Activated naive CD4-positive, alpha-beta T cell treated with anti-CD3 and anti-CD28 coated beads, Interleukin-2, amount 50 U/mL, for 24 hours (primary cell): Measurements from ENCODE around the gene STRIP1.

Experiments
- H3K27ac Mint-ChIP-seq: one replicate; pipeline ENCODE4 v1.8.0; 2021; ENCODE audit warnings: mild to moderate bottlenecking, mixed read lengths
- H3K27me3 Mint-ChIP-seq: one replicate; pipeline ENCODE4 v1.8.0; 2021; ENCODE audit warnings: mixed read lengths
- H3K36me3 Mint-ChIP-seq: one replicate; pipeline ENCODE4 v1.8.0; 2021; ENCODE audit warnings: mixed read lengths
- H3K4me1 Mint-ChIP-seq: one replicate; pipeline ENCODE4 v1.8.0; 2021; ENCODE audit warnings: mixed read lengths
- H3K4me3 Mint-ChIP-seq: one replicate; pipeline ENCODE4 v1.8.0; 2021; ENCODE audit warnings: mild to moderate bottlenecking, mixed read lengths
- H3K9me3 Mint-ChIP-seq: one replicate; pipeline ENCODE4 v1.8.0; 2021; ENCODE audit warnings: mixed read lengths

STRIP1 gene, protein sequence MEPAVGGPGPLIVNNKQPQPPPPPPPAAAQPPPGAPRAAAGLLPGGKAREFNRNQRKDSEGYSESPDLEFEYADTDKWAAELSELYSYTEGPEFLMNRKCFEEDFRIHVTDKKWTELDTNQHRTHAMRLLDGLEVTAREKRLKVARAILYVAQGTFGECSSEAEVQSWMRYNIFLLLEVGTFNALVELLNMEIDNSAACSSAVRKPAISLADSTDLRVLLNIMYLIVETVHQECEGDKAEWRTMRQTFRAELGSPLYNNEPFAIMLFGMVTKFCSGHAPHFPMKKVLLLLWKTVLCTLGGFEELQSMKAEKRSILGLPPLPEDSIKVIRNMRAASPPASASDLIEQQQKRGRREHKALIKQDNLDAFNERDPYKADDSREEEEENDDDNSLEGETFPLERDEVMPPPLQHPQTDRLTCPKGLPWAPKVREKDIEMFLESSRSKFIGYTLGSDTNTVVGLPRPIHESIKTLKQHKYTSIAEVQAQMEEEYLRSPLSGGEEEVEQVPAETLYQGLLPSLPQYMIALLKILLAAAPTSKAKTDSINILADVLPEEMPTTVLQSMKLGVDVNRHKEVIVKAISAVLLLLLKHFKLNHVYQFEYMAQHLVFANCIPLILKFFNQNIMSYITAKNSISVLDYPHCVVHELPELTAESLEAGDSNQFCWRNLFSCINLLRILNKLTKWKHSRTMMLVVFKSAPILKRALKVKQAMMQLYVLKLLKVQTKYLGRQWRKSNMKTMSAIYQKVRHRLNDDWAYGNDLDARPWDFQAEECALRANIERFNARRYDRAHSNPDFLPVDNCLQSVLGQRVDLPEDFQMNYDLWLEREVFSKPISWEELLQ

DNA sequence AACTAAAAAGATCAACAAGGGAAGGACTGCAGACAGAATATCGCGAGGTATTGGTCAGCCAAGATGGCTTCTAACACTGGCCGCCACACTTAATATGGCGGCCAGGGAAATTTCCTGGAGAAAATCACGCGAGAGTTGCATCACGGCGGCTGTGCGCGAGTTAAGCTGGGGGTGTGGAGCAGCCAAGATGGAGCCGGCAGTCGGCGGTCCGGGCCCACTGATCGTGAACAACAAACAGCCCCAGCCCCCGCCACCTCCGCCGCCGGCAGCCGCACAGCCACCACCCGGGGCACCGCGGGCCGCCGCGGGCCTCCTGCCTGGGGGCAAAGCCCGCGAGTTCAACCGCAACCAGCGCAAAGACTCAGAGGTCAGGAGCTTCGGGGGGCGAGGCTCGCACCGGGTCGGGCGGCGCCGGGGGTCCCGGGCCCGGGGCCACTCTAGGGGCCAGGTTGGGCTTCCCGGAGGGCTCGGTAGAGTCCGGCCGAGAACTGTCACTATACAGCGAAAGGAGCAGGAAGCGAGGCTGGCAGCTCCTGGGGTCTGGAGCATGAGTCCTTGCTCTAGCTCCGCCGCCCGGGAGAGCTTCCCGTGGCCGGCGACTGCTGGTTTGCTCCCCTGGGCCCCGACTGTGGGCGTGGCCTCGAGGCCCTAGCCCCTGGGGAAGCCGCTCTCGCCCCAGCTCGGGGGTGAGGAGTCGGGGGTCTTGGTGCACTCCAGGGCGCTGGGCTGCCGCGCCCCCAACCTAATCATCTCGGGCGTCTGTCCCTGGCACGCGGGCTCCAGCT, at the start of gene STRIP1:
TSS of gene STRIP1 (plus strand) at position 174 of the 785 bp plus-strand sequence. CDS start at position 188, 14 bp downstream.
- peaks cover 63% of the 10 kb centered on the region for H3K4me1 Mint-ChIP-seq
- no peaks in the 10 kb centered on the region for H3K9me3 Mint-ChIP-seq

DNA sequence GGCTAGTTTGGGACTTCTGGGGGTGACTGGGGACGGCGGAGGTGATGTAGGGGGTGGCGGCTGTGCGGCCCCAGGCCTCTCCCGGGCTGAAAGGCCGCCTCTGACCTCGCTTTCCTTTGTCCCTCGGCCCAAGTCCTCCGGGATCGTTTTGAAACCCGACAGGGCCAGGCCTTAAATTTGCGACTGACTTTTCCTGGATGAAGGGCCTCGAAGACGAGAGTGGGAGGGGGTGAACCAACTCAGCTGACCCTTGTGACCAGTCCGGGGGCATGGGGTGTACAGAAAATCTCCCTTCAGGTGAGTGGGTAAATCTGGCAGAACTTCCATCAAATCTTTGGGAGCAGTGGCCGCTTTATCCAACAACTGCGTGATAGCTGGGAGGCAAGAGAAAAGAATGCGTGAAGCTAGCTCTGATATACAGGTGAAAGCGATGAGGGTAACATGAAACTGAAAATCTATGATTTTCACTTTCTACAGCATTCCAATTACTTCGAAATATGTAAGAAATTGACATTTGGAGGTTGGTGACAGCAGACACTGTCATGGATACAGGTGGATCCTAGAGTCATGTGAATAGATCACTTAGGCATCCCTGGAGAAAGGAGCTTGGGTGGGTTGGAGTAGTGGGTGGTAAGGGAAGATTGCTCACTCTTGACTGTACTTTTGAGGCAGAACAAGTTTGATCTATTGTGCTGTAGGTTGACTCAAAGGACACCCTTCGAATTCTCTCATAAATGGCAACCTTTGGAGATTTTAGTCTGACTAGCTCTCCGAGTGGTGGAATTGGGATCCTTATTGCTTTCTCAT, 49.0 kb upstream of the STRIP1 start:
- Mint-ChIP-seq H3K9me3 (no peaks in the 10 kb centered on the region), H3K4me1 (peaks cover 50% of the 10 kb centered on the region), H3K36me3 (peaks cover 1% of the 10 kb centered on the region), H3K27ac (peak overlapping the region; percentile 98), H3K4me3 (peak overlapping the region; percentile 99), H3K27me3 (no peaks in the 10 kb centered on the region)

More for the DNA sequence above, at the start of gene STRIP1:
- H3K4me3 Mint-ChIP-seq, result peak within 1 kb of the TSS; percentile 96
- H3K27me3 Mint-ChIP-seq, result no peaks in the 10 kb centered on the region
- peak within 1 kb of the TSS; percentile 96 for H3K27ac Mint-ChIP-seq
- H3K36me3 Mint-ChIP-seq, result peaks cover 2% of the 10 kb centered on the region

- Mint-ChIP-seq H3K4me1 (peaks cover 54% of the 10 kb centered on the region), H3K36me3 (peaks cover 1% of the 10 kb centered on the region)
Measured at GRCh38 chr1:109986054-109986444, 48.4 kb upstream of the STRIP1 start.

DNA sequence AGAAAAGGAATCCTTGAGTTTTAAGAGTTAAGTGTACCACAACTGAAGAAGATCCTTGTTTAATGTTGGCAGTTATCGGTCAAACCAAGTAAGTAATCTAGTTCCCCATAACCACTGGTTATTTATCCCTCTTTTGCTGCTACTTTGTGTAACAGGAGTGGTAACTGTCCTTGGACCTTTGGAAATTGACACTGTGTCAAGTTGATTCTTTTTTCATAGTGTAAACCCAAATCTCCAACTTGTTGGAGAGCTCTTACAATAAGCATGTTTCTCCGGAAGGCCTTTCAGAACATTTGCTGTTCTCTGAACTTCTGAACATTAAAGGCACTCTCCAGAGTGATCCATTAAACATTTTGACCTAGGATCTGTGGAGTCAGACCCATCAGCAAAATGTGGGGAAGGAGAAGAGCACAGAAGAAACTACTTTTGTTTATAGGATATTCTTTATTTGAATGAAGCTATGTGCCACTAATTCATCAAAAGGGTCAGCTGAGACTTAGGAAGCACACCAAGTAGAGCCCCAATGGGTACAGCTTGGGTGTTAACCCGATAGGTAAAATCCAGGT, 46.0 kb upstream of the STRIP1 start:
- Mint-ChIP-seq H3K4me3 (no peak overlapping the region), H3K27me3 (no peaks in the 10 kb centered on the region), H3K36me3 (peaks cover 4% of the 10 kb centered on the region), H3K4me1 (peaks cover 68% of the 10 kb centered on the region), H3K9me3 (no peaks in the 10 kb centered on the region), H3K27ac (no peak overlapping the region)

More at GRCh38 chr1:109986054-109986444, 48.4 kb upstream of the STRIP1 start:
- H3K27me3 Mint-ChIP-seq, result no peaks in the 10 kb centered on the region
- H3K4me3 Mint-ChIP-seq, result peak overlapping the region; percentile 99
- H3K27ac Mint-ChIP-seq, result peak overlapping the region; percentile 98
- H3K9me3 Mint-ChIP-seq, result no peaks in the 10 kb centered on the region

DNA sequence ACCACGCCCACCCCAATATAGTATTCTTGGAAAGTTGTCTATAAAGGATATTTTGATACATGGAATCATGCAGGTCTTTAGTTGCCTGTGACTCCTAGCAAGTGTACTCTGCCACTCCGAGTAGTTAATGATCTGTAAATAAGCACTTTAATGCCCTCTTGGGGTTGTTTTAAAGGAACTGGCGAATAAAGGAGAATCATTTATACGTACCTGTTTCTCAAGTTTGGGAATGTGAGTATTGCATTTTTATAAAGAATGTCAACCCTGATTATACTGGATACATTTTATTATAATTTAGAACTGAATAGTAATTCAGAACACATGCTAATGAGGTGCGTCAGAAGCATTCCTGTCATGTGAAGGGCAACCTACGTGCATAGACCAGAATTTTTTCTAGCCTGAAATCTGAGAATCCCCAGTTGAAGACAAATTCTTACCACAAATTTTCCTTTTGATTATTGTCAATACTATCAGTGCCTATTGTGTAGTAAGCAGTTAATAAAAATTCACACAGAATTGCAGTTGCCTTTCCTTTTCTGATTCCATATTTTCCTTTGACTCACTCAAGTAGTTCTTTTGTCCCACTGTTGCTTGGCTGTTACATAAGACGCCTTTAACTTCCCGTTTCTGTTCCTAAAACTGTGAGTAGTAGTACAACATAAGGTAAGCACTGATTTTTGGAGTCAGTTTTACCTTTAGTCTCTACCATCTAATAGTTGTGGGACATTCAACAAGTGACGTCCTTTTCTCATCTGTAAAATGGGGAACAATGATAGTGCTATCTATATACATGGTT, 44.7 kb upstream of the STRIP1 start:
- Mint-ChIP-seq H3K4me1 (peaks cover 67% of the 10 kb centered on the region), H3K9me3 (no peaks in the 10 kb centered on the region), H3K27me3 (no peaks in the 10 kb centered on the region), H3K4me3 (no peak overlapping the region), H3K27ac (no peak overlapping the region), H3K36me3 (peaks cover 4% of the 10 kb centered on the region)

- H3K4me1 Mint-ChIP-seq, result peaks cover 66% of the 10 kb centered on the region
- H3K36me3 Mint-ChIP-seq, result peaks cover 4% of the 10 kb centered on the region
- no peak overlapping the region for H3K27ac Mint-ChIP-seq
- H3K9me3 Mint-ChIP-seq, result no peaks in the 10 kb centered on the region
- H3K4me3 Mint-ChIP-seq, result no peak overlapping the region
- no peaks in the 10 kb centered on the region for H3K27me3 Mint-ChIP-seq
Measured at GRCh38 chr1:109990302-109990653, 44.1 kb upstream of the STRIP1 start.

- H3K9me3 Mint-ChIP-seq, result no peaks in the 10 kb centered on the region
- H3K4me1 Mint-ChIP-seq, result peaks cover 62% of the 10 kb centered on the region
- H3K36me3 Mint-ChIP-seq, result peaks cover 4% of the 10 kb centered on the region
- no peak overlapping the region for H3K4me3 Mint-ChIP-seq
- no peaks in the 10 kb centered on the region for H3K27me3 Mint-ChIP-seq
- no peak overlapping the region for H3K27ac Mint-ChIP-seq
Measured at GRCh38 chr1:109991400-109991925, 43.0 kb upstream of the STRIP1 start.

GRCh38 chr1:109993885-109994284, 40.5 kb upstream of the STRIP1 start:
- Mint-ChIP-seq H3K4me1 (peaks cover 49% of the 10 kb centered on the region), H3K27ac (no peak overlapping the region), H3K27me3 (no peaks in the 10 kb centered on the region), H3K9me3 (no peaks in the 10 kb centered on the region), H3K36me3 (peaks cover 4% of the 10 kb centered on the region), H3K4me3 (no peak overlapping the region)

DNA sequence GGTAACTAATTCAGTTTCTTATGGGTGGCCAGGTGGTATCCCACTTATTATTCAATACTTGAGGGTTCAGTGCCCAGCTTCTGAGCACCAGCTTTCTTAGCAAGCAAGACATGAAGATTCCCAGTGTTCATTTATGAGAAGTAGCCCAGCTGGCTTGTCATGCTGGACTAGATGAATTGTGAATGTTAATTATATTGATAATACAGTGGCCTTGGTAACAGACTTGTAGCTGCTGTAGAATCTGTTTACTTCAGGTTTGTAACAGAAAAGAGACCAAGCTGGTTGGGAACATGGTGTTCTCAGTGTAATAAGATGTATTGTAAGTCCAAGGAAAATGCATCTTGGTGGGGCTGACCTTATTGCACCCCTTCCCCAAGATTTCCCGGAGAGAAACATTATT, 39.8 kb upstream of the STRIP1 start:
- H3K4me1 Mint-ChIP-seq, result peaks cover 43% of the 10 kb centered on the region
- H3K27me3 Mint-ChIP-seq, result no peaks in the 10 kb centered on the region
- H3K4me3 Mint-ChIP-seq, result no peak overlapping the region
- H3K36me3 Mint-ChIP-seq, result peaks cover 4% of the 10 kb centered on the region
- no peaks in the 10 kb centered on the region for H3K9me3 Mint-ChIP-seq
- H3K27ac Mint-ChIP-seq, result no peak overlapping the region

- Mint-ChIP-seq H3K9me3 (no peaks in the 10 kb centered on the region), H3K27me3 (no peaks in the 10 kb centered on the region), H3K4me3 (no peak overlapping the region)
Measured at GRCh38 chr1:109995536-109995935, 38.9 kb upstream of the STRIP1 start.

GRCh38 chr1:109996476-109996875, 37.9 kb upstream of the STRIP1 start:
- no peaks in the 10 kb centered on the region for H3K9me3 Mint-ChIP-seq
- no peaks in the 10 kb centered on the region for H3K27me3 Mint-ChIP-seq
- H3K36me3 Mint-ChIP-seq, result peaks cover 4% of the 10 kb centered on the region
- no peak overlapping the region for H3K4me3 Mint-ChIP-seq
- peaks cover 29% of the 10 kb centered on the region for H3K4me1 Mint-ChIP-seq
- no peak overlapping the region for H3K27ac Mint-ChIP-seq

More at GRCh38 chr1:109995536-109995935, 38.9 kb upstream of the STRIP1 start:
- Mint-ChIP-seq H3K4me1 (peaks cover 37% of the 10 kb centered on the region), H3K27ac (no peak overlapping the region), H3K36me3 (peaks cover 4% of the 10 kb centered on the region)

DNA sequence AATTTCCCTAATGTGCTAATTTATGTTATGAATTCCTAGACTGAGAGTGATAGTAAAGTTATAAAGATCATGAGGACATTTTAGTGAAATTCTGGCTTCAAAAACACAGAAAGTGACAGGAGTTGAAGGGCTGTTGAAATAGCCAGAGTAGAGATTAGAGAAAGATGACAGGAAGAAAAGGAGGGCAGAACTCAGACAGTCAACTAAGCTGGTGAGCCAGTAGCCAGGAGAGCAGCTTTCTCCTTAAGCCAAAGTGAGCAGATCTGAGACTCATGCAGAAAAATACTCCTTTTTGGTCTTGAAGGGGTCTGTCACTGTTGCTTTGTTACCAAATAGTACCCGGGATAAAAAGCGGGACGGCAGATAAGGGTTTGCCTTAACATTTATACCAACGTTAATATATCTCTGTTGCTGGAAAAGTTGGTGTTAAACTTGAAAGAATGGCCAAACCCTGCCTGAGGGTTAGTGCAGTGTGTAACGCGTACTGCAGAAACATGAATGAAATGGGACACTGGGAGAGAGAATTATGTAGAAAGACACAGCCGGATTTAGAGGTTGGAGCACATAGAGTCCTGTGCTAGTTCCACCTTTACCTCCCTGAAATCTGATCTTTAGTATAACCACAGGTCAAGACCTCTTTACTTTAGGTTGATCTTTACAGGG, 37.1 kb upstream of the STRIP1 start:
- H3K4me1 Mint-ChIP-seq, result peaks cover 27% of the 10 kb centered on the region
- H3K27ac Mint-ChIP-seq, result no peak overlapping the region
- H3K36me3 Mint-ChIP-seq, result peaks cover 2% of the 10 kb centered on the region
- no peaks in the 10 kb centered on the region for H3K27me3 Mint-ChIP-seq
- H3K4me3 Mint-ChIP-seq, result no peak overlapping the region
- no peaks in the 10 kb centered on the region for H3K9me3 Mint-ChIP-seq

DNA sequence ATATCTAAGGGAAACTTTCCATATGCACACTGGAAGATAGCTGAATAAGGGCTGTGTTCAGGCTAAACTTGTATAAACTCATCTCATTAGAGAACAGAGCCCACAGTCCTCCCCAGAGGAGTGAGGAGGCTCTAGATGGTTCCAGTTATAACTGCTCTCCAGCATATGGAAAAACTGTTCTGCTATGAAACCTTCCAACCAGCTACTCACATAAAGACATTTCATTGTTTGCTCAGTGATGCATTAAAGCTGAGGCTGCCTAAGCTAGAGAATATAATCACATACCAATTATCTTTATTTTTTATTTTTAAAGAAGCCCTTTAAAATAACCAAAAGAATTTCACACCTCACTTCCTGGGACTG, 36.6 kb upstream of the STRIP1 start:
- Mint-ChIP-seq H3K36me3 (peaks cover 2% of the 10 kb centered on the region), H3K27me3 (no peaks in the 10 kb centered on the region), H3K9me3 (no peaks in the 10 kb centered on the region), H3K4me1 (peaks cover 30% of the 10 kb centered on the region), H3K27ac (no peak overlapping the region), H3K4me3 (no peak overlapping the region)
